Tibial artery (tissue), 4 donors: ENCODE measurements around the gene AGBL1.

Experiments
- DNase-seq, 2 donors: peaks; one replicate each; pipeline ENCODE4 v3.0.0-alpha.2; 2019
- H3K27ac ChIP-seq, 2 donors: fragments of 200-600 bp; sonication (generic) in 1 of 2; 1 replicate in 1 of 2; 2 replicates in 1 of 2; pipeline ENCODE4 v1.5.1; 2018 to 2019; ENCODE audit warnings: mild to moderate bottlenecking in 1 of 2
- H3K27me3 ChIP-seq, 2 donors: fragments of 200-600 bp; sonication (generic) in 1 of 2; one replicate each; pipeline versions ENCODE4 v1.5.1 to v1.6.0; 2016 to 2019
- H3K36me3 ChIP-seq, 3 donors: fragments of 200-600 bp; sonication (generic) in 2 of 3; one replicate each; pipeline ENCODE4 v1.5.1; 2016 to 2019; ENCODE audit warnings: mild to moderate bottlenecking in 2 of 3
- H3K4me1 ChIP-seq, 4 donors: fragments of 200-600 bp; sonication (generic) in 2 of 4; 1 replicate in 3 of 4; 2 replicates in 1 of 4; pipeline ENCODE4 v1.5.1; 2016 to 2019
- H3K4me3 ChIP-seq, 2 donors: fragments of 200-600 bp; sonication (generic) in 1 of 2; 1 replicate in 1 of 2; 2 replicates in 1 of 2; pipeline ENCODE4 v1.5.1; 2018 to 2019; ENCODE audit warnings: mild to moderate bottlenecking in 2 of 2
- H3K9me3 ChIP-seq, 3 donors: fragments of 200-600 bp; sonication (generic) in 1 of 3; one replicate each; pipeline ENCODE4 v1.5.1; 2016 to 2019
- intact Hi-C: fragments of 100-400 bp; cut with DNase I; formaldehyde crosslinking; loops from one replicate; pipeline ENCODE4 v1.15.0; 2023; ENCODE audit warnings: low total_unique reads
- TF ChIP-seq, protein P1 (sequence below), 2 experiments: fragments of 200-600 bp in 1 of 2; fragments of 450-650 bp in 1 of 2; IDR thresholded peaks; one replicate each; pipeline ENCODE4 v1.5.1; 2017 to 2019; ENCODE audit warnings: antibody characterized with exemption in 2 of 2, mild to moderate bottlenecking in 1 of 2, moderate library complexity in 1 of 2

The AGBL1 gene

DNA sequence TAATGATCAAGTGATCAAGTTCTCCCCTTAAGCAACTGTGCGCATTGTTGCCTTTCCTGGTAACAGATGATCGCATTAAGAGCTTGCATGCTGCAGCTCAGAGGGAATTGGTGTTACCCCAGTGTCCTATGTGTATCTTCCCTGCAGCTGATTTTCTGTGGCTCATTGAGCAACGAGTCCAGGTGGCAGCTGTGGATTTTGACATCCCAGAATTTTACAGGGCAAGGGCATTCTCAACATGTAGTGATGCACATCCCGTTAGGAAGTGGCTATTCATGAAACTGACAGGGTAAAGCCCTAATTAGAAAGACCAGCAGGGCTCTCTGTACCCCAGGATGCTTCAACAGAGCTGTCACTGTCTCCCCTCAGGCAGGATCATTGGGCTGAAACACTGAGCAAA lies 232.8 kb downstream of the AGBL1 start:
- H3K4me3 ChIP-seq, result no peak overlapping the region
- H3K36me3 ChIP-seq, result no peaks in the 10 kb centered on the region
- intact Hi-C loops, result no loop called here
- H3K27ac ChIP-seq, result no peak overlapping the region
- H3K4me1 ChIP-seq, result no peaks in the 10 kb centered on the region
- no peaks in the 10 kb centered on the region for H3K27me3 ChIP-seq
- no peak for DNase-seq
- peaks cover 0 to 4% (median 0%) of the 10 kb centered on the region in 3 donors for H3K9me3 ChIP-seq
- TF ChIP-seq, protein P1, sequence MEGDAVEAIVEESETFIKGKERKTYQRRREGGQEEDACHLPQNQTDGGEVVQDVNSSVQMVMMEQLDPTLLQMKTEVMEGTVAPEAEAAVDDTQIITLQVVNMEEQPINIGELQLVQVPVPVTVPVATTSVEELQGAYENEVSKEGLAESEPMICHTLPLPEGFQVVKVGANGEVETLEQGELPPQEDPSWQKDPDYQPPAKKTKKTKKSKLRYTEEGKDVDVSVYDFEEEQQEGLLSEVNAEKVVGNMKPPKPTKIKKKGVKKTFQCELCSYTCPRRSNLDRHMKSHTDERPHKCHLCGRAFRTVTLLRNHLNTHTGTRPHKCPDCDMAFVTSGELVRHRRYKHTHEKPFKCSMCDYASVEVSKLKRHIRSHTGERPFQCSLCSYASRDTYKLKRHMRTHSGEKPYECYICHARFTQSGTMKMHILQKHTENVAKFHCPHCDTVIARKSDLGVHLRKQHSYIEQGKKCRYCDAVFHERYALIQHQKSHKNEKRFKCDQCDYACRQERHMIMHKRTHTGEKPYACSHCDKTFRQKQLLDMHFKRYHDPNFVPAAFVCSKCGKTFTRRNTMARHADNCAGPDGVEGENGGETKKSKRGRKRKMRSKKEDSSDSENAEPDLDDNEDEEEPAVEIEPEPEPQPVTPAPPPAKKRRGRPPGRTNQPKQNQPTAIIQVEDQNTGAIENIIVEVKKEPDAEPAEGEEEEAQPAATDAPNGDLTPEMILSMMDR (IDR thresholded peaks at IDR 0.05), result no peak

DNA sequence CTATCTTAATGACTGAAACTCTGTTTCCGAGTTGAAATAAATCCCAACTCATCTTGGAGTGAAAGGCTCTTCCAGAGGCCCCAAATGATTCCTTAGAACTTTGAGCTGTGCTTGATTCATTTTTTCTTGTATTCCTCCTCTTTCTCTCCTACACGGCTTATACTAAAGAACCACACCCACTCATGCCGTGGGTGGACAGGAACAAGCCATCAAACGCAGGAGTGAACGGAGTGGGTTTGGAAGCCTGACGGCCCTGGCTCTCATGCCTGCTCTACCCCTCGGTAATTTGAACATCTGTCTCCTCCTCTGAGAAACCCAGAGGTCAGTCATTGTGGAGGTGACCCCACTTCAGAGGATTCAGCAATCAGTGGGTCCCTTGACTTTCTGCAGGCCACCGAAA lies 236.5 kb downstream of the AGBL1 start:
- no peaks in the 10 kb centered on the region for H3K36me3 ChIP-seq

DNA sequence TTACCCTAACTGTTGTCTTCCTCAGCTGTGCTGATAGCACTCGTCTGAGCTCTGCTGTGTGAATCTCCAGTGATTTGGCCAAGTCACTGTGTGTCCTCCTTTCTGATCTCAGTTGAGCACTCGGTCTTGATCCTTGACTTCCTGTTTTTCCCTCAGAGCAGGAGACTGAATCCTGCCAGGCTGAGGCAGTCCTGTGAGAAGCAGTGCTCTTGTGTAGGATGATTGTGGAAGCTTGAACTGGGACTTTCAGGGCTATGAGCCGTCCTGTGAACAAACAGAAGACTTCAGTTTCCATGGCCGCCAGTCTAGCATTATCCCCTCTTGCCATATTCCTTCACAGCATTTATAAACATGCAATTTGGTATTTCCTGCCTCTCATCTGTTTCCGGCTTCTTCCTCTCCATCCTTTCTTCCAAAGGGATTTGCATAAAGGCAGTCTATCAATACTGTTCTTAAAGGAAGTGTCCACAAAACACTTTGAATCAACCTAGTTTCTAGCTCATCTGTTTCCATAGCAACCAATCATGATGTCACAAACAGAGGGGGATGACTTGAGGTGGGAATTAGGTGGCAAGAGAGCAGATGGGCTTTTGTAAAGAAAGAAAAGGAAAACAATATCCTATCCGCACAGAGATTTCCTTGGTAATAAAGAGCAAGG lies 237.2 kb downstream of the AGBL1 start:
- TF ChIP-seq, protein P1 (IDR thresholded peaks at IDR 0.05), result no peak
- intact Hi-C loops, result no loop called here
- Histone ChIP-seq H3K4me1 (no peaks in the 10 kb centered on the region), H3K36me3 (no peaks in the 10 kb centered on the region), H3K27ac (no peak overlapping the region), H3K27me3 (no peaks in the 10 kb centered on the region), H3K4me3 (no peak overlapping the region), H3K9me3 (no peaks in the 10 kb centered on the region)
- peak in 1 of 2 donors; percentile 20 for DNase-seq

More for the DNA sequence above, 236.5 kb downstream of the AGBL1 start:
- H3K9me3 ChIP-seq, result no peaks in the 10 kb centered on the region
- TF ChIP-seq, protein P1 (IDR thresholded peaks at IDR 0.05), result no peak
- intact Hi-C loops, result no loop called here
- H3K27ac ChIP-seq, result no peak overlapping the region
- no peak for DNase-seq
- H3K27me3 ChIP-seq, result no peaks in the 10 kb centered on the region
- H3K4me1 ChIP-seq, result no peaks in the 10 kb centered on the region
- no peak overlapping the region for H3K4me3 ChIP-seq

DNA sequence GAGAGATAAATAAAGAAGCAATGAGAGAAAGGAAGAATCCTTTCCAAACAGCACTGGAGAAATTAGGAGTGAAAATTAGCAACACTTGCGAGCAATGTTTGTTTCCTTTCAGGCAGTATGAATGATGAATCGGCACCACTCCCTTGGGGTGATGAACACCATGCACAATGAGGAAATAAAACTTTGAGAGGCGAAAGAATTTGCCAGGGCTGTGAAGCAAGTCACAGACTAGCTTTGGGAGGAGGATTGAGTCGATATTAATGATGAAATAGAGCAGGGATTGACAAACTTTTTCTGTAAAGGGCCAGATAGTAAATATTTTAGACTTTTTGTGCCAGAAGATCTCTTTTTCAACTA lies 237.7 kb downstream of the AGBL1 start:
- Histone ChIP-seq H3K27me3 (no peaks in the 10 kb centered on the region), H3K4me3 (no peak overlapping the region), H3K27ac (no peak overlapping the region), H3K4me1 (no peaks in the 10 kb centered on the region), H3K36me3 (no peaks in the 10 kb centered on the region), H3K9me3 (no peaks in the 10 kb centered on the region)
- TF ChIP-seq, protein P1 (IDR thresholded peaks at IDR 0.05), result no peak
- intact Hi-C loops, result no loop called here
- DNase-seq, result peak in 1 of 2 donors; percentile 66

DNA sequence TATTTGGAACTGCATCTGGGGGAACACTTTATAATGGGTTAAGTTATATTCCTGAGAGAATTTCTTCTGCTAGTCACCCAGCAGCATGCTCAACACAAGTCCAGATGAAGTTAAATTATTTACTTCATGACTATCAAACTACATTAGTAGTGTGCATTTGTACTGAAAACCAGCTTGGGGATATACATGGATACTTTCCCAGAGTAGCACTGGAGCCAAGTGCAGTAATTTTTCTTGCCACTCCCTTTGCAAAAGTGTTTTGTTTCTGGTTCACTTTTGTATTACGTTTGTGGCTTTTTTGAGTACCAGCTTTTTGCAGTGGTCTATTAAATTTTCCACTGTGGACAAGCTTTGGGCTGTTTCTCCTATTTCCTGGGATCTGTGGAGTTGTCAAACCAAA lies 243.0 kb downstream of the AGBL1 start:
- TF ChIP-seq, protein P1 (IDR thresholded peaks at IDR 0.05), result no peak
- Histone ChIP-seq H3K27me3 (no peaks in the 10 kb centered on the region), H3K9me3 (no peaks in the 10 kb centered on the region), H3K27ac (no peak overlapping the region), H3K4me3 (no peak overlapping the region), H3K36me3 (no peaks in the 10 kb centered on the region), H3K4me1 (no peaks in the 10 kb centered on the region)
- intact Hi-C loops, result no loop called here
- DNase-seq, result no peak
